K562 (cell line): Measurements from ENCODE around the gene HSPA1B. TPM values are rescaled to one million over a fixed set of nuclear protein-coding genes. Genes with fewer than 3 reads are reported as not detected.
A peak's percentile ranks its signal among the peaks of the same experiment; 100 is the strongest.

ENCODE experiments used
- BDP1 ChIP-seq: IDR thresholded peaks from 3 replicates; pipeline ENCODE4 v1.6.1; 2011; ENCODE audit not compliant: insufficient read length, insufficient read depth
- ETV1 ChIP-seq: fragments of 450-650 bp; conservative IDR thresholded peaks from 2 replicates; pipeline ENCODE4 v1.6.1; 2016; ENCODE audit warnings: missing genetic modification characterization, control low read depth, low read depth, missing compliant biosample characterization
- GATA2 ChIP-seq: sonication (generic); formaldehyde crosslinking; IDR thresholded peaks from 2 replicates; pipeline ENCODE4 v1.4.0; 2020; ENCODE audit warnings: mild to moderate bottlenecking, missing genetic modification reagents
- ILK ChIP-seq: fragments of 450-650 bp; IDR thresholded peaks from 2 replicates; pipeline ENCODE4 v1.6.1; 2016; ENCODE audit warnings: missing genetic modification characterization, low read depth, mild to moderate bottlenecking, missing compliant biosample characterization, moderate library complexity, borderline replicate concordance
- IRF9 ChIP-seq: fragments of 450-650 bp; IDR thresholded peaks from 2 replicates; pipeline ENCODE4 v1.6.1; 2016; ENCODE audit warnings: missing biosample characterization, missing genetic modification characterization
- MEIS2 ChIP-seq: fragments of 450-650 bp; IDR thresholded peaks from 2 replicates; pipeline ENCODE4 v1.6.1; 2014; ENCODE audit warnings: mild to moderate bottlenecking; ENCODE audit not compliant: partially characterized antibody
- NELFE ChIP-seq: IDR thresholded peaks from 2 replicates; pipeline ENCODE4 v1.6.1; 2011; ENCODE audit warnings: mild to moderate bottlenecking; ENCODE audit not compliant: insufficient read depth, insufficient read length
- NFIC ChIP-seq: fragments of 450-650 bp; IDR thresholded peaks from 2 replicates; pipeline ENCODE4 v1.6.1; 2017; ENCODE audit warnings: mild to moderate bottlenecking, inconsistent platforms
- NR4A1 ChIP-seq, 2 experiments: fragments of 250-450 bp in 1 of 2; fragments of 450-650 bp in 1 of 2; sonication (Bioruptor Pico) in 1 of 2; IDR thresholded peaks; 2 replicates each; pipeline versions ENCODE4 v1.4.0 to v1.6.1; 2016 to 2020; ENCODE audit warnings: mild to moderate bottlenecking in 2 of 2, missing compliant biosample characterization in 1 of 2, missing genetic modification characterization in 1 of 2, moderate library complexity in 1 of 2
- SMARCB1 ChIP-seq: IDR thresholded peaks from 2 replicates; pipeline ENCODE4 v1.6.1; 2011; ENCODE audit warnings: improper control_type of control experiment, low read depth; ENCODE audit not compliant: insufficient read length
- TAF9B ChIP-seq: fragments of 450-650 bp; IDR thresholded peaks from 2 replicates; pipeline ENCODE4 v1.6.1; 2018; ENCODE audit warnings: mild to moderate bottlenecking; ENCODE audit not compliant: partially characterized antibody
- ZFP36 ChIP-seq: fragments of 150-350 bp; IDR thresholded peaks from 2 replicates; pipeline ENCODE4 v1.6.1; 2018; ENCODE audit warnings: low read length, low read depth; ENCODE audit not compliant: partially characterized antibody
- ZNF347 ChIP-seq: fragments of 450-650 bp; formaldehyde crosslinking; IDR thresholded peaks from 2 replicates; pipeline ENCODE4 v1.4.0; 2020; ENCODE audit warnings: low read depth, mild to moderate bottlenecking, moderate library complexity
- polyA plus RNA-seq, 8 experiments: library from polyadenylated mRNA; depleted of rRNA in 4 of 8; stranded (reverse) in 5 of 8; unstranded in 3 of 8; fragments of >200 nt; fragmentation: Nextera tagmentation in 2 of 8; fragmentation: Illumina TruSeq in 1 of 8; extraction: Ambion mirVana in 2 of 8; extraction: Trizol in 1 of 8; gene quantifications; 2 replicates each; pipeline versions ENCODE4 v1.2.1 to v1.2.3, GENCODE V29; 2011 to 2014; ENCODE audit warnings: inconsistent platforms in 1 of 8, missing spikeins in 1 of 8
- total RNA-seq, 7 experiments: library from RNA; depleted of rRNA in 6 of 7; stranded (reverse); fragments of >200 nt in 6 of 7; fragmentation: Illumina TruSeq in 2 of 7; extraction: Trizol in 2 of 7; gene quantifications; 2 replicates each; pipeline versions ENCODE4 v1.2.1 to v1.2.3, GENCODE V29; 2011 to 2021; ENCODE audit warnings: low replicate concordance in 1 of 7
- TF ChIP-seq, protein P1 (sequence below): fragments of 450-650 bp; formaldehyde crosslinking; IDR thresholded peaks from 2 replicates; pipeline ENCODE4 v1.4.0; 2020; ENCODE audit warnings: mild to moderate bottlenecking, mixed read lengths
- TF ChIP-seq, protein P2 (sequence below): fragments of 450-650 bp; IDR thresholded peaks from 2 replicates; pipeline ENCODE4 v1.6.1; 2014; ENCODE audit warnings: low read depth, mild to moderate bottlenecking, moderate library complexity, borderline replicate concordance
- TF ChIP-seq, protein P3 (sequence below), 2 experiments: fragments of 450-650 bp in 1 of 2; sonication (generic) in 1 of 2; formaldehyde crosslinking in 1 of 2; IDR thresholded peaks in 1 of 2; conservative IDR thresholded peaks in 1 of 2; 2 replicates each; pipeline versions ENCODE4 v1.6.1 to v1.8.1; 2016 to 2023; ENCODE audit warnings: mild to moderate bottlenecking in 2 of 2, moderate library complexity in 2 of 2, inconsistent platforms in 1 of 2, missing genetic modification reagents in 1 of 2

Gene HSPA1B
- total and polyA plus RNA-seq, 9 of the 15 experiments (the other 6 are each of a cell fraction or from before 2014, with no cell fraction given), result 0.27 to 227 (median 51.2) TPM

DNA sequence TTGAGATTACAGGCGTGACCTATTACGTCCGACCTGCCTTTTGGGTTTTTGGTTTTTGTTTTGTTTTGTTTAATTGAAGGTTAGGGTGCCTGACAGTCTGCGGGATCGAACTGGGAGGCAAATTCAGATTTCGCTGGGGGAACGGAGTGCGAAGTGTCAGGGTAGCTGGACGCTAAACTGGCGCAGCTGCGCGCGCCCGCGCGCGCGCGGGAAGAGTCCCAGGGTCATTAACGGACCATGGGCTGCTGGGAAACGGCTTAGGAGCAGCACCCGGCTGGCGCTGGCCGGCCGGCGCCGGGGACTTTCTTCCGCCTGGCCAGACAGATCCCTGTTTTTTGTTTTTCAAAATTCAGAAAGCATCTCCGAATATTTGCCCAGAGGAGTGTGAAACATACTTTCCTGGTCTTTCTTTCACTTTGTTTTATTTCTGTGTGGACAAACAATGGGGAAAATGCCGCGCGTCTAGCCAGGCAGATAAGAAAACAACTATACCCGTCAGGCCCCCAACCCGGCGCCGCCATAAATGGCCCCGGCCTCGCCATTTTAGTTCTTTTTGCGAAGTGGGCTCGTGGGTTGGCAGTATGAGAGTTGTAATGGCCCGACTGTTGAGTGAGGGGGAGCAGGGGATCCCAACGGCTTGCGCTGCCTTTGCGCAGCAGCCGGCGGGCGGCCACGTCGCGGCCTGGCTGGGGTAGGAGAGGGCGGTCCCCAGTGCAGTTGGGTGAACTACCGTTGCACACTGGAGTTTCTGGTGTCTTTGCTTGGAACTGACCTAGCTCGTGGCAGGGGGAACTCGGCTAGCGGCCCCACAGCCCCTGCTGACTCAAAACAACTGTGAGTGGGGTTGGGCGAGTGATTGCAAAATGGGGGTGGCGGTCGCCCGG is 7.1 kb downstream of the HSPA1B start (continued):
- no peak; the same call in 1 of the 2 replicates for TF ChIP-seq ZNF347 (CRISPR knock-in tag)
- TF ChIP-seq BDP1, result no peak
- peak; percentile 79 for TF ChIP-seq MEIS2
- TF ChIP-seq NR4A1 (CRISPR knock-in tag; IDR thresholded peaks at IDR 0.05), result peak; percentile 97
- TF ChIP-seq NR4A1 (tag; IDR thresholded peaks at IDR 0.05), result peak; percentile 95
- TF ChIP-seq ZFP36, result peak; percentile 15
- peak; percentile 81 for TF ChIP-seq ETV1 (tag)
- TF ChIP-seq NELFE, result peak; percentile 83
- TF ChIP-seq NFIC, result no peak
- TF ChIP-seq, protein P1, sequence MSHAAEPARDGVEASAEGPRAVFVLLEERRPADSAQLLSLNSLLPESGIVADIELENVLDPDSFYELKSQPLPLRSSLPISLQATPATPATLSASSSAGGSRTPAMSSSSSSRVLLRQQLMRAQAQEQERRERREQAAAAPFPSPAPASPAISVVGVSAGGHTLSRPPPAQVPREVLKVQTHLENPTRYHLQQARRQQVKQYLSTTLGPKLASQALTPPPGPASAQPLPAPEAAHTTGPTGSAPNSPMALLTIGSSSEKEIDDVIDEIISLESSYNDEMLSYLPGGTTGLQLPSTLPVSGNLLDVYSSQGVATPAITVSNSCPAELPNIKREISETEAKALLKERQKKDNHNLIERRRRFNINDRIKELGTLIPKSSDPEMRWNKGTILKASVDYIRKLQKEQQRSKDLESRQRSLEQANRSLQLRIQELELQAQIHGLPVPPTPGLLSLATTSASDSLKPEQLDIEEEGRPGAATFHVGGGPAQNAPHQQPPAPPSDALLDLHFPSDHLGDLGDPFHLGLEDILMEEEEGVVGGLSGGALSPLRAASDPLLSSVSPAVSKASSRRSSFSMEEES, result no peak
- no peak for TF ChIP-seq SMARCB1
- TF ChIP-seq, protein P2, sequence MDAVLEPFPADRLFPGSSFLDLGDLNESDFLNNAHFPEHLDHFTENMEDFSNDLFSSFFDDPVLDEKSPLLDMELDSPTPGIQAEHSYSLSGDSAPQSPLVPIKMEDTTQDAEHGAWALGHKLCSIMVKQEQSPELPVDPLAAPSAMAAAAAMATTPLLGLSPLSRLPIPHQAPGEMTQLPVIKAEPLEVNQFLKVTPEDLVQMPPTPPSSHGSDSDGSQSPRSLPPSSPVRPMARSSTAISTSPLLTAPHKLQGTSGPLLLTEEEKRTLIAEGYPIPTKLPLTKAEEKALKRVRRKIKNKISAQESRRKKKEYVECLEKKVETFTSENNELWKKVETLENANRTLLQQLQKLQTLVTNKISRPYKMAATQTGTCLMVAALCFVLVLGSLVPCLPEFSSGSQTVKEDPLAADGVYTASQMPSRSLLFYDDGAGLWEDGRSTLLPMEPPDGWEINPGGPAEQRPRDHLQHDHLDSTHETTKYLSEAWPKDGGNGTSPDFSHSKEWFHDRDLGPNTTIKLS, result peak; percentile 74
- 0 out of 2 replicates have a peak, but pooled peaks have one; percentile 22 for TF ChIP-seq GATA2 (CRISPR knock-in tag)
- peak; percentile 33; the same call in 1 of the 2 replicates for TF ChIP-seq ILK
- TF ChIP-seq IRF9 (tag), result no peak; the same call in none of the 2 replicates
- no peak for TF ChIP-seq TAF9B
- TF ChIP-seq, protein P3, sequence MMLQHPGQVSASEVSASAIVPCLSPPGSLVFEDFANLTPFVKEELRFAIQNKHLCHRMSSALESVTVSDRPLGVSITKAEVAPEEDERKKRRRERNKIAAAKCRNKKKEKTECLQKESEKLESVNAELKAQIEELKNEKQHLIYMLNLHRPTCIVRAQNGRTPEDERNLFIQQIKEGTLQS (IDR thresholded peaks at IDR 0.05), result no peak
- TF ChIP-seq, protein P3 (CRISPR knock-in tag; conservative IDR thresholded peaks at IDR 0.05), result peak; percentile 88
